Midbrain (tissue), 1 donor: ENCODE measurements around the gene UCP2.

Experiments
- DNase-seq: peaks from one replicate; lab custom pipeline; 2025; lab: John Stamatoyannopoulos, UW

The UCP2 gene

GRCh38 chr11:74010306-74011300 lies 28.0 kb upstream of the UCP2 start:
- DNase-seq, result no peak

- no peak for DNase-seq
Observed at GRCh38 chr11:74009675-74010305, 27.1 kb upstream of the UCP2 start.

GRCh38 chr11:74009230-74009547 lies 26.5 kb upstream of the UCP2 start:
- no peak for DNase-seq

- DNase-seq, result no peak
Observed at GRCh38 chr11:74008373-74009229, 26.0 kb upstream of the UCP2 start, which contains the start of gene UCP3. TSS of gene UCP3 (minus strand) at chr11:74009085. CDS start at chr11:74007042, 2,043 bp downstream.

GRCh38 chr11:74007691-74008372 lies 25.2 kb upstream of the UCP2 start:
- no peak for DNase-seq

- no peak for DNase-seq
Observed at GRCh38 chr11:74006743-74007304, 24.2 kb upstream of the UCP2 start.

GRCh38 chr11:74005721-74006517 lies 23.3 kb upstream of the UCP2 start:
- no peak for DNase-seq

GRCh38 chr11:74004759-74005615 lies 22.3 kb upstream of the UCP2 start:
- no peak for DNase-seq

GRCh38 chr11:74004046-74004695 lies 21.5 kb upstream of the UCP2 start:
- no peak for DNase-seq

GRCh38 chr11:74002832-74003231 lies 20.2 kb upstream of the UCP2 start:
- DNase-seq, result no peak

- no peak for DNase-seq
Observed at GRCh38 chr11:74001822-74002286, 19.2 kb upstream of the UCP2 start.

GRCh38 chr11:74000307-74001133 lies 17.9 kb upstream of the UCP2 start:
- no peak for DNase-seq

- DNase-seq, result no peak
Observed at GRCh38 chr11:73999581-74000306, 17.1 kb upstream of the UCP2 start.

- DNase-seq, result no peak
Observed at GRCh38 chr11:73998846-73999575, 16.4 kb upstream of the UCP2 start.

- no peak for DNase-seq
Observed at GRCh38 chr11:73997120-73997770, 14.6 kb upstream of the UCP2 start.

GRCh38 chr11:73996161-73996747 lies 13.6 kb upstream of the UCP2 start:
- no peak for DNase-seq
